Activated naive CD4-positive, alpha-beta T cell treated with anti-CD3 and anti-CD28 coated beads, Interleukin-2, amount 50 U/mL, for 72 hours (primary cell): Measurements from ENCODE around the gene RASL10A. TPM values are rescaled to one million over a fixed set of nuclear protein-coding genes. Genes with fewer than 3 reads are reported as not detected.

Experiments
- ATAC-seq, 2 donors: fragments of 150-1000 bp; cut with Tn5 transposase; 2 replicates each; pipeline ENCODE4 v1.10.0; 2021; ENCODE audit warnings: mild to moderate bottlenecking in 2 of 2, moderate library complexity in 2 of 2
- DNase-seq, 2 donors: peaks; one replicate each; pipeline ENCODE4 v3.0.0; 2021 to 2022; ENCODE audit warnings: low spot score in 2 of 2
- H3K27ac Mint-ChIP-seq, 2 donors: one replicate each; pipeline ENCODE4 v1.8.0; 2022; ENCODE audit warnings: mild to moderate bottlenecking in 2 of 2, mixed read lengths in 2 of 2
- H3K36me3 Mint-ChIP-seq, 2 donors: one replicate each; pipeline ENCODE4 v1.8.0; 2022; ENCODE audit warnings: mixed read lengths in 2 of 2
- H3K9me3 Mint-ChIP-seq, 2 donors: one replicate each; pipeline ENCODE4 v1.8.0; 2022; ENCODE audit warnings: mixed read lengths in 2 of 2
- total RNA-seq, 2 donors: library from RNA; stranded (reverse); gene quantifications; one replicate each; pipeline ENCODE4 v1.2.3, GENCODE V29; 2022

The RASL10A gene
- total RNA-seq, 2 donors from 2014 or later: 0.20 to 0.78 TPM

- ATAC-seq (peak; percentile 11 to 52), DNase-seq (peak in 1 of 2 donors; percentile 68)
- H3K27ac Mint-ChIP-seq: no peak overlapping the region
- H3K36me3 Mint-ChIP-seq: peaks cover 7 to 11% of the 10 kb centered on the region in 2 donors
- no peaks in the 10 kb centered on the region for H3K9me3 Mint-ChIP-seq
Observed at GRCh38 chr22:29313126-29313575, 2.3 kb downstream of the RASL10A start.

- no peaks in the 10 kb centered on the region for H3K9me3 Mint-ChIP-seq
- H3K27ac Mint-ChIP-seq: no peak overlapping the region
- H3K36me3 Mint-ChIP-seq: peaks cover 7 to 11% of the 10 kb centered on the region in 2 donors
- no peak for ATAC-seq
- DNase-seq: no peak
Observed at GRCh38 chr22:29312218-29313125, 3.0 kb downstream of the RASL10A start.

GRCh38 chr22:29311464-29312217 lies 3.9 kb downstream of the RASL10A start:
- no peak overlapping the region for H3K27ac Mint-ChIP-seq
- no peak for ATAC-seq
- no peaks in the 10 kb centered on the region for H3K9me3 Mint-ChIP-seq
- DNase-seq: no peak
- H3K36me3 Mint-ChIP-seq: peaks cover 7 to 11% of the 10 kb centered on the region in 2 donors

DNA sequence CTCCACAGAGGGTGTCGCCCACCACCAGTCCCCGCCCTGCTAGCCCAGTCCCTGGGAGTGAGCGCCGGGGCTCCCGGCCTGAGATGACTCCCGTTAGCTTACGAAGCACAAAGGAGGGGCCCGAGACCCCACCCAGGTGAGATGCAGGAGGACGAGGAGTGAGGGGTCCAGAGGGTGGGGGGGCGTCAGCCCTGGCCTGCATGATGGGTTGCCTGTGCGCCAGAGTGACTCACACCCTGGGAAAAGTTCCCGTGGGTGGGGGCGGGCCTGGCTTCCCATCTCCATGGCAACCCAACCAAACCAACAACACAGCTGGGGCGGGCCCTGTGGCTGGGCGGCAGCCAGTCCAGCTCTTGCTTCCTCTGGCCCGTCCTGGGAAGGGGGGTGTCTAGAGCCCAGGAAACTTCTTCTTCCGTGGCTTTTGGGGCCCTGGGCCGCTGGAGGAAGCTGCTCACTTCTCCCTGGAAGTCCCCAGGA lies 4.6 kb downstream of the RASL10A start:
- peak; percentile 42 to 80 for ATAC-seq
- Mint-ChIP-seq H3K9me3 (no peaks in the 10 kb centered on the region), H3K27ac (no peak overlapping the region), H3K36me3 (peaks cover 7 to 11% of the 10 kb centered on the region in 2 donors)
- DNase-seq: peak in 1 of 2 donors; percentile 79

DNA sequence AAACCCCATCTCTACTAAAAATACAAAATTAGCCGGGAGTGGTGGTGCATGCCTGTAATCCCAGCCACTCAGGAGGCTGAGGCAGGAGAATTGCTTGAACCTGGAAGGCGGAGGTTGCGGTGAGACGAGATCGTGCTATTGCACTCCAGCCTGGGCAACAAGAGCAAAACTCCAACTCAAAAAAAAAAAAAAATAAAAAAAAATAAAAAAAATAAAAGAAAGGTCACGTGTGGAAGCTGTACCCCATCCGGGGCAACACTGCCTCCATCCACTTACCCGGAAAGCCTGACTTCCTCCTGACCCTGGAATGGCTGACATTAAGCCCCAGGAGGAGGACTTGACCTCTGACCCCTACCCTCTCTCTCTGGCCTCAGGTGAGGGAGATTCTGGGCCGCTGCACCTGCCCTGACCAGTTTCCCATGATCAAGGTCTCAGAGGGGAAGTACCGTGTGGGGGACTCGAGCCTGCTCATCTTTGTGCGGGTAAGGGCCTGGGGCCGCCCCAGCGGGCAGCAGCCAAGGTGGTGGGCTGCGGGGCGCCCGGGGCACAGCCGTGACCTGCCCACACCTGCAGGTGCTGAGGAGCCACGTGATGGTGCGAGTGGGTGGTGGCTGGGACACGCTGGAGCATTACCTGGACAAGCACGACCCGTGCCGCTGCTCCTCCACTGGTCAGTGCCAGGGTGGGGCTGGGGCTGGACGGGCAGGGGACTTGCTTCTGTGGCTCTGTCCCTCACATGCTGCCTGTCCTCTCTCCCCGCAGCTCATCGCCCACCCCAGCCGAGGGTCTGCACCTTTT lies 5.2 kb downstream of the RASL10A start:
- H3K27ac Mint-ChIP-seq: no peak overlapping the region
- no peak for DNase-seq

DNA sequence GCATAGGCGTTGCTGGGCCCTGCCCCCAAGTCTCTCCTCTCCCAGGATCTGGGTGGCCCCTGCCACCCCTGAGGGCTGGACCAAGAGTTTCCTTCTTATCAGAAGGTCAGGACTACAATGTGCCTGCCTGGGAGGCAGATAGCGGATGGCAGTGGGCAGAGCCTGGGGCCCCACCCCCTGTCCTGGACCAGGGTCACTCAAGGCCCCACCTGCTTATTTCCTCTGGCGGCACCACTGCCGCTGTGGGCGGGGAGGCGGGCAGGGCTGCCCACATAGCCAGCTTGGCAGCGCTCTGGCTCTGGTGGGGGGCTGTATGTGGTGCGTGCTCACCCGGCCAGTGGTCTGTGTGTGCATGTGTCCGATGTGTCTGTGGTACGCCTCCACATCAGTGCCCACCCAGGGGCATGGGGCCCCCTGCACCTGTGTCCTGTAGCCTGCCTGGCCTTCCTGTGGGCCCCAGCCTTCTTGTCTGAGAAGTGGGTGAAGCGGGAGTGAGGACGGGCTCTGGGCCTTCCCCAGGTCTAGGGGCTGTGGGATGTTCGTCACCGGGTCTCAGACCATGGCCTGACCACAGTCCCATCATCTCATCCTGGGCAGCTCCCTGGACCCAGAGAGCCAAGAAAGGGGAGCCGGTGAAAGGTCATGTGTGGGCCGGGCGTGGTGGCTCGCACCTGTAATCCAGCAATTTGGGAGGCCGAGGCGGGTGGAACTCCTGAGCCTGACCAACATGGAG lies 6.0 kb downstream of the RASL10A start:
- Mint-ChIP-seq H3K9me3 (no peaks in the 10 kb centered on the region), H3K27ac (peak overlapping the region in 1 of 2 donors; percentile 37), H3K36me3 (peaks cover 7 to 8% of the 10 kb centered on the region in 2 donors)
- ATAC-seq (no peak), DNase-seq (no peak)

More for the DNA sequence above, 5.2 kb downstream of the RASL10A start:
- Mint-ChIP-seq H3K36me3 (peaks cover 7 to 11% of the 10 kb centered on the region in 2 donors), H3K9me3 (no peaks in the 10 kb centered on the region)
- no peak for ATAC-seq

GRCh38 chr22:29308791-29309262 lies 6.7 kb downstream of the RASL10A start:
- H3K27ac Mint-ChIP-seq: no peak overlapping the region
- peaks cover 2% of the 10 kb centered on the region in 2 donors for H3K36me3 Mint-ChIP-seq
- ATAC-seq (peak in 1 of 2 donors; percentile 19), DNase-seq (no peak)
- H3K9me3 Mint-ChIP-seq: no peaks in the 10 kb centered on the region

DNA sequence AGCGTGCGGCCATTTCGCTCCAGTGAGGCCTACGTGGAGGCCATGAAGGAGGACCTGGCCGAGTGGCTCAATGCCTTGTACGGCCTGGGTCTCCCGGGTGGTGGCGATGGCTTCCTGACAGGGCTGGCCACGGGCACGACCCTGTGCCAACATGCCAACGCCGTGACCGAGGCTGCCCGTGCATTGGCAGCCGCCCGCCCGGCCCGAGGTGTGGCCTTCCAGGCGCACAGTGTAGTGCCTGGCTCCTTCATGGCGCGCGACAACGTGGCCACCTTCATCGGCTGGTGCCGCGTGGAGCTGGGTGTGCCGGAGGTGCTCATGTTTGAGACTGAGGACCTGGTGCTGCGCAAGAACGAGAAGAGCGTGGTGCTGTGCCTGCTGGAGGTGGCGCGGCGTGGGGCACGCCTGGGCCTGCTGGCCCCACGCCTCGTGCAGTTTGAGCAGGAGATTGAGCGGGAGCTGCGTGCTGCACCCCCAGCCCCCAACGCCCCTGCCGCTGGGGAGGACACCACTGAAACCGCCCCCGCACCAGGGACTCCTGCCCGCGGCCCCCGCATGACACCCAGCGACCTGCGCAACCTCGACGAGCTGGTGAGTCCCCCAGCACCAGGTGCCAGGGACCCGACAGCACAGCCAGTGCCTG lies 7.2 kb downstream of the RASL10A start:
- ATAC-seq (no peak), DNase-seq (no peak)
- H3K27ac Mint-ChIP-seq: no peak overlapping the region
- no peaks in the 10 kb centered on the region for H3K36me3 Mint-ChIP-seq
- no peaks in the 10 kb centered on the region for H3K9me3 Mint-ChIP-seq

- ATAC-seq: no peak
- H3K27ac Mint-ChIP-seq: peak overlapping the region in 1 of 2 donors; percentile 36
- DNase-seq: no peak
- no peaks in the 10 kb centered on the region for H3K36me3 Mint-ChIP-seq
- no peaks in the 10 kb centered on the region for H3K9me3 Mint-ChIP-seq
Observed at GRCh38 chr22:29307596-29308147, 7.8 kb downstream of the RASL10A start.

DNA sequence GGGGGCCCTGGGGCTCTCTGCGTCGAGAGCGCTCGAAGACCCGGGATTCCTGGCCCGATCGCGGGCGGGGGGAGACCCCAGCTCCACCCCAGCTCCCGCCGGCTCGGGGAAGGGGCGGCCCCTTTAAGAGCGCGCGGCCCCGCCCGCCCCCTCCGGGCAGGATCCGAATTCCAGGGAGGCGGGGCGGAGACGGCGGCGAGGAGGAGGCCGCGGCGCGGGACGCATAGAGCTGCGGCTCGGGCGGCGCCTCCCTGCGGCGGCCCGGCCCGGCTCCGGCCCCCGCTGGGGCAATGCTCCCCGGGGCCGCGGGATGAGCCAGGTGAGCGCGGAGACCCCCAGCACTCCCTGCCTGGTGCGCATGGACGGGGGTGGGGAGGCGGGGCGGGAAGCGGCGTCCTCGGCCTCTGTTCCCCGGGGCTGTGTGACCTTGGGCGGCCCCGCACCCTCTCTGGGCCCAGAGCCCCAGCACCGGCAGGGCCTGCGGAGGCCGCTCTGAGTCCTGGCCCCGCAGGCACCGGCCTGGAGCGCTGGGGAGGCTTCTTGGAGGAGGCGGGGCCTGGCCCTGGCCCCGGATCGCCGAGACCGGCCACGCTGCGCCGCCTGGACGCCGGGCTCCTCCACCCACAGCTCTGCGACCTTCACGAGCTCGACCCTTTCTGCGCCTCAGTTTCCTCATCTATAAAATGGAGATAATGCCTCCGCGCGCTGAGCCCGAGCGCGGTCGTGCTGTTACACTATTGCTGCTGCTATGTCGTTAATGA lies 8.5 kb downstream of the RASL10A start:
- Mint-ChIP-seq H3K36me3 (no peaks in the 10 kb centered on the region), H3K9me3 (no peaks in the 10 kb centered on the region), H3K27ac (peak overlapping the region in 1 of 2 donors; percentile 36)
- DNase-seq (peak in 1 of 2 donors; percentile 57), ATAC-seq (peak; percentile 31 to 38)

- peak within 1 kb of the TSS in 1 of 2 donors; percentile 36 for H3K27ac Mint-ChIP-seq
- no peaks in the 10 kb centered on the region for H3K36me3 Mint-ChIP-seq
Observed at GRCh38 chr22:29306175-29306834, 9.2 kb downstream of the RASL10A start, which contains the start of gene GAS2L1. Gene GAS2L1, plus strand, starts transcription at chr22:29306650. Its CDS starts 1,456 bp downstream, at chr22:29308106.

GRCh38 chr22:29305836-29306174 lies 9.7 kb downstream of the RASL10A start:
- Mint-ChIP-seq H3K36me3 (no peaks in the 10 kb centered on the region), H3K27ac (no peak overlapping the region), H3K9me3 (no peaks in the 10 kb centered on the region)
- ATAC-seq (peak in 1 of 2 donors; percentile 5), DNase-seq (no peak)

More at GRCh38 chr22:29306175-29306834, 9.2 kb downstream of the RASL10A start, which contains the start of gene GAS2L1:
- H3K9me3 Mint-ChIP-seq: no peaks in the 10 kb centered on the region
- peak; percentile 52 to 55 for ATAC-seq
- DNase-seq: peak; percentile 56 to 67

DNA sequence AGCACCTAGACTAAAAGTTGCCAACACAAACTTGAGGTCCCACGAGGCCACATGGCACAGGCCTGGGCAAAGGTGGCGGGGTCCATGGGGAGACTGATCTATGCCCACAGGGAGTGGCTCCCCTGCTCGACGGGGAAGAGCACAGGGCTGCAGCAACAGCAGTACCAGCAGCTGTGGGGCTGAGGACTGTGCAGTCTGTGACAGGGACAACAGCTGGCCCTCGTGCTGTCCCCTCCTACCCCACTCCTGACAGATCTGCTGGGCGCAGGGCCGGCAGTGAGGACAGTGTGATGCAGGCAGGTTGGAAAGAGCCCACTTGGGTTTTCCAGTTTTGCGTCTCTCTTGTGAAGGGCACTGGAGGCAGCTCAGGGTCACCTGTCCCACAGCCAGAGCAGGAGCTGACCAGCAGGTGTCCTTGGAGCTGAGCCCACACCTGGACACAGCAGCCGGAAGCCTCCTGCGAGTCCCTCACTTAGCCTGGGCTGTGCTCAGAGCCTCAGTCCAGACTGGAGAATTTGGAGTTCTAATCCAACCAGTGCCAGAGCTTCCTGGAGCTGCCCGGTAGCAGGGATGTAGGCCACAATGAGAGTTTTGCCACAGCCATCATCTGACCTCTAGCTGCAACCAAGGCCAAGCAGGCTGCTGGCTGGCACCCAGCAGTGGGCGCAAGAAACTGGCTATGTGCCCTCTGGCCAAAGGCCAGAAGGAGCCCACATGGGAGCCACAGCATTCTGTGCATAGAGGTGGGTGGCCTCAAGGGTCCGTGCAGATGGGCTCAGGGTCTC lies 12.6 kb downstream of the RASL10A start:
- peak overlapping the region in 1 of 2 donors; percentile 22 for H3K27ac Mint-ChIP-seq
- H3K36me3 Mint-ChIP-seq: peaks cover 11 to 15% of the 10 kb centered on the region in 2 donors
- DNase-seq (no peak), ATAC-seq (peak in 1 of 2 donors; percentile 16)
- no peaks in the 10 kb centered on the region for H3K9me3 Mint-ChIP-seq
